ENCODE results near the gene DLG3.

Gene DLG3

GRCh38 chrX:70456256-70456655 lies 11.6 kb downstream of the DLG3 start:
- H3K36me3 ChIP-seq (ENCODE audit: insufficient read depth, low read length), result no peaks in the 10 kb centered on the region
- no peak for ATAC-seq (ENCODE audit: insufficient read depth, low read depth)
- H3K27me3 ChIP-seq (ENCODE audit: insufficient read depth, low read length, poor library complexity), result no peaks in the 10 kb centered on the region
- H2AFZ ChIP-seq (ENCODE audit: low read depth, low read length), result no peak overlapping the region
- no peak overlapping the region for H3K4me3 ChIP-seq (ENCODE audit: low read depth in 1 of 2, low read length in 2 of 2)
- no peak overlapping the region for H3K4me2 ChIP-seq (ENCODE audit: insufficient read depth, low read length)
- no peaks in the 10 kb centered on the region for H3K9me3 ChIP-seq (ENCODE audit: insufficient read depth, low read length, severe bottlenecking)
- no peak overlapping the region for H3K27ac ChIP-seq (ENCODE audit: low read length)
- no peak for DNase-seq
- H3K4me1 ChIP-seq (ENCODE audit: insufficient read depth, low read length), result no peaks in the 10 kb centered on the region
- H3K79me2 ChIP-seq (ENCODE audit: insufficient read depth, low read length), result no peaks in the 10 kb centered on the region
- TF ChIP-seq, protein P1, sequence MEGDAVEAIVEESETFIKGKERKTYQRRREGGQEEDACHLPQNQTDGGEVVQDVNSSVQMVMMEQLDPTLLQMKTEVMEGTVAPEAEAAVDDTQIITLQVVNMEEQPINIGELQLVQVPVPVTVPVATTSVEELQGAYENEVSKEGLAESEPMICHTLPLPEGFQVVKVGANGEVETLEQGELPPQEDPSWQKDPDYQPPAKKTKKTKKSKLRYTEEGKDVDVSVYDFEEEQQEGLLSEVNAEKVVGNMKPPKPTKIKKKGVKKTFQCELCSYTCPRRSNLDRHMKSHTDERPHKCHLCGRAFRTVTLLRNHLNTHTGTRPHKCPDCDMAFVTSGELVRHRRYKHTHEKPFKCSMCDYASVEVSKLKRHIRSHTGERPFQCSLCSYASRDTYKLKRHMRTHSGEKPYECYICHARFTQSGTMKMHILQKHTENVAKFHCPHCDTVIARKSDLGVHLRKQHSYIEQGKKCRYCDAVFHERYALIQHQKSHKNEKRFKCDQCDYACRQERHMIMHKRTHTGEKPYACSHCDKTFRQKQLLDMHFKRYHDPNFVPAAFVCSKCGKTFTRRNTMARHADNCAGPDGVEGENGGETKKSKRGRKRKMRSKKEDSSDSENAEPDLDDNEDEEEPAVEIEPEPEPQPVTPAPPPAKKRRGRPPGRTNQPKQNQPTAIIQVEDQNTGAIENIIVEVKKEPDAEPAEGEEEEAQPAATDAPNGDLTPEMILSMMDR (IDR thresholded peaks at IDR 0.05; ENCODE audit: borderline replicate concordance, extremely low read depth, low read length, poor library complexity, severe bottlenecking), result no peak
- no peak for TF ChIP-seq EZH2 (IDR thresholded peaks at IDR 0.05; ENCODE audit: borderline replicate concordance, low read depth, low read length, severe bottlenecking)
- no peaks in the 10 kb centered on the region for H4K20me1 ChIP-seq (ENCODE audit: insufficient read depth, low read length)
- H3K9ac ChIP-seq (ENCODE audit: low read depth, low read length), result no peak overlapping the region

DNA sequence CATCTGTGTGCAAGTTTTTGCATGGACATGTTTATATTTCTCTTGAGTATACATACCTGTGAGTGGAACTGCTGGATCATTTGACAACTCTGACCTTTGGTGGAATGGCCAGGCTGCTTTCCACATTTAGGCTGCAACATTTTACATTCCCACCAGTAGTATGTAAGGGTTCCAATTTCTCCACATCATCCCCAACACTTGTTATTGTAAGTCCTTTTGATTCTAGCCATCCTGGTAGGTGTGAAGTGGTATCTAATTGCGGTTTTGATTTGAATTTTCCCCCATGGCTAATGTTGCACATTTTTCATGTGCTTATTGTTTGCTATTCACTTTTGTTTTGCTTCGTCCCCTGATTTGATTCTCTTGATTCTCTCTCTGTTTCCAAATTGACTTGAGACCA lies 16.4 kb downstream of the DLG3 start:
- Histone ChIP-seq H3K4me3 (ENCODE audit: low read depth in 1 of 2, low read length in 2 of 2) (no peak overlapping the region), H3K9ac (ENCODE audit: low read depth, low read length) (no peak overlapping the region), H3K79me2 (ENCODE audit: insufficient read depth, low read length) (no peaks in the 10 kb centered on the region), H3K27ac (ENCODE audit: low read length) (no peak overlapping the region), H3K4me2 (ENCODE audit: insufficient read depth, low read length) (no peak overlapping the region), H3K27me3 (ENCODE audit: insufficient read depth, low read length, poor library complexity) (no peaks in the 10 kb centered on the region), H3K9me3 (ENCODE audit: insufficient read depth, low read length, severe bottlenecking) (no peaks in the 10 kb centered on the region), H3K36me3 (ENCODE audit: insufficient read depth, low read length) (no peaks in the 10 kb centered on the region), H2AFZ (ENCODE audit: low read depth, low read length) (no peak overlapping the region), H3K4me1 (ENCODE audit: insufficient read depth, low read length) (no peaks in the 10 kb centered on the region), H4K20me1 (ENCODE audit: insufficient read depth, low read length) (no peaks in the 10 kb centered on the region)
- no peak for TF ChIP-seq EZH2 (IDR thresholded peaks at IDR 0.05; ENCODE audit: borderline replicate concordance, low read depth, low read length, severe bottlenecking)
- TF ChIP-seq, protein P1 (IDR thresholded peaks at IDR 0.05; ENCODE audit: borderline replicate concordance, extremely low read depth, low read length, poor library complexity, severe bottlenecking), result no peak
- no peak for DNase-seq
- ATAC-seq (ENCODE audit: insufficient read depth, low read depth), result no peak

DNA sequence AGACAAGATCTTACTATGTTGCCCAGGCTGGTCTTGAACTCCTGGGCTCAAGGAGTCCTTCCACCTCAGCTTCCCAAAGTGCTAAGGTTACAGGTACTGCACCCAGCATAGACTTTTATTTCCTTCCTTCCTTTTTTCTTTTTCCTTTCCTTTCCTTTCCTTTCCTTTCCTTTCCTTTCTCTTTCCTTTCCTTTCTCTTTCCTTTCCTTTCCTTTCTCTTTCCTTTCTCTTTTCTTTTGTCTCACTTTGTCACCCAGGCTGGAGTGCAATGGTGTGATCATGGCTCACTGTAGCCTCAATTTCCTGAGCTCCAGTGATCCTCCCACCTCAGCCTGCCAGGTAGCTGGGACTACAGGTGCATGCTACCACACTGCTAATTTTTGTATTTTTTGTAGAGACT lies 19.4 kb downstream of the DLG3 start:
- Histone ChIP-seq H3K36me3 (ENCODE audit: insufficient read depth, low read length) (no peaks in the 10 kb centered on the region), H4K20me1 (ENCODE audit: insufficient read depth, low read length) (no peaks in the 10 kb centered on the region), H3K4me1 (ENCODE audit: insufficient read depth, low read length) (no peaks in the 10 kb centered on the region), H3K79me2 (ENCODE audit: insufficient read depth, low read length) (no peaks in the 10 kb centered on the region), H2AFZ (ENCODE audit: low read depth, low read length) (no peak overlapping the region), H3K4me2 (ENCODE audit: insufficient read depth, low read length) (no peak overlapping the region), H3K27ac (ENCODE audit: low read length) (no peak overlapping the region), H3K9me3 (ENCODE audit: insufficient read depth, low read length, severe bottlenecking) (no peaks in the 10 kb centered on the region), H3K4me3 (ENCODE audit: low read depth in 1 of 2, low read length in 2 of 2) (no peak overlapping the region), H3K9ac (ENCODE audit: low read depth, low read length) (no peak overlapping the region), H3K27me3 (ENCODE audit: insufficient read depth, low read length, poor library complexity) (no peaks in the 10 kb centered on the region)
- ATAC-seq (ENCODE audit: insufficient read depth, low read depth) (no peak), DNase-seq (no peak)
- TF ChIP-seq, protein P1 (IDR thresholded peaks at IDR 0.05; ENCODE audit: borderline replicate concordance, extremely low read depth, low read length, poor library complexity, severe bottlenecking), result no peak
- no peak for TF ChIP-seq EZH2 (IDR thresholded peaks at IDR 0.05; ENCODE audit: borderline replicate concordance, low read depth, low read length, severe bottlenecking)

GRCh38 chrX:70466968-70467367 lies 22.3 kb downstream of the DLG3 start:
- ATAC-seq (ENCODE audit: insufficient read depth, low read depth), result no peak
- Histone ChIP-seq H3K4me3 (ENCODE audit: low read depth in 1 of 2, low read length in 2 of 2) (no peak overlapping the region), H3K4me2 (ENCODE audit: insufficient read depth, low read length) (no peak overlapping the region), H3K4me1 (ENCODE audit: insufficient read depth, low read length) (peaks cover 3% of the 10 kb centered on the region; the same call in 1 of the 2 replicates), H3K36me3 (ENCODE audit: insufficient read depth, low read length) (no peaks in the 10 kb centered on the region), H3K79me2 (ENCODE audit: insufficient read depth, low read length) (no peaks in the 10 kb centered on the region), H3K27me3 (ENCODE audit: insufficient read depth, low read length, poor library complexity) (no peaks in the 10 kb centered on the region), H3K9me3 (ENCODE audit: insufficient read depth, low read length, severe bottlenecking) (no peaks in the 10 kb centered on the region), H3K27ac (ENCODE audit: low read length) (no peak overlapping the region), H3K9ac (ENCODE audit: low read depth, low read length) (no peak overlapping the region), H2AFZ (ENCODE audit: low read depth, low read length) (no peak overlapping the region), H4K20me1 (ENCODE audit: insufficient read depth, low read length) (no peaks in the 10 kb centered on the region)
- no peak for DNase-seq
- no peak for TF ChIP-seq EZH2 (IDR thresholded peaks at IDR 0.05; ENCODE audit: borderline replicate concordance, low read depth, low read length, severe bottlenecking)
- TF ChIP-seq, protein P1 (IDR thresholded peaks at IDR 0.05; ENCODE audit: borderline replicate concordance, extremely low read depth, low read length, poor library complexity, severe bottlenecking), result no peak
